ENCODE results near the gene IL1RAPL1.

Gene IL1RAPL1

GRCh38 chrX:28910487-28910886 is 323.2 kb downstream of the IL1RAPL1 start:
- no peak for DNase-seq

DNA sequence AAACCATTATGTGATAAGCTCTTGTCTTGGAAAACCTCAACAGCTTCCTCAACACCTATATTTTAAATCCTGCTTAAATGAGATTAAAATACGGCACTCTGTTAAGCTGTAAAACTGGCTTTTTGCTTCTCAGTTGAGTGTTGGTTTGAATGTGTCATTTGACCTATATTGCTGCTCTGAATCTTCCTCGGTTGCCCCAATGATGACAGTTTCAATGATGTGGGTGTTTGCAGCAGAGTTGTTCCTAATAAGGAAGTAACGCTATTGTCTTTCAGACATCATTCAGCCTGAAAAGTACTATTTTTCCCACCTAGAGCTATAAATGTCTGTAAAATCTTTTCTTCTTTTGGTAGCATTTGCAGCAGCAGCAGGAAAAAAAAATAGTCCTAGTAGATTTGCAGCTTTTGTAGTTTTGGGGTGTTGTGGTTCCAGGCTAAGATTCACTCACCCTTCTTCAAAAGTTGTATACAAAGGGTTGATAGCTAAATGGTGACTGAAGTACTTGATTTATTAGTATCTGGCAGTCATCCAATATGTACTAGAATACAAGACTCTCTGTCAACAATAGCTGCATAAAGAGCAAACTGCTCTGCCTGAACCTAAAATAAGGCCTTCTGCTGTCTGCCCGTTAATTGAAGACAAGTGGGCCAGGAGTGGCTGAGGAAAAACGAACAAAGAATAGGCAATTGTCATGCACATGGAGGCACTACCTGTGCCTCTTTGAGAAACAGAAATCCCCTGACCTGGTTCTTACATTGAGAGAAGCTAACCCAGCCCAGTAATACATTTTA is 333.1 kb downstream of the IL1RAPL1 start:
- H3K27me3 ChIP-seq (replicated peaks): no peaks in the 10 kb centered on the region
- no peak overlapping the region for H3K27ac ChIP-seq
- DNase-seq: no peak
- no peak overlapping the region for H3K4me3 ChIP-seq (ENCODE audit: low read depth, low read length)
- TF ChIP-seq CTCF (IDR thresholded peaks at IDR 0.05; ENCODE audit: low read depth, low read length, missing control alignments): no peak
- in situ Hi-C loops (cut with HindIII; ENCODE audit: low pct_ligation_motif_present, low sequenced_read_pairs): no loop called here
- H3K36me3 ChIP-seq (replicated peaks): no peaks in the 10 kb centered on the region

More at GRCh38 chrX:28910487-28910886, 323.2 kb downstream of the IL1RAPL1 start:
- Histone ChIP-seq H3K36me3 (replicated peaks) (no peaks in the 10 kb centered on the region), H3K4me3 (ENCODE audit: low read depth, low read length) (no peak overlapping the region), H3K27me3 (replicated peaks) (no peaks in the 10 kb centered on the region), H3K27ac (no peak overlapping the region)
- in situ Hi-C loops (cut with HindIII; ENCODE audit: low pct_ligation_motif_present, low sequenced_read_pairs): no loop called here
- TF ChIP-seq CTCF (IDR thresholded peaks at IDR 0.05; ENCODE audit: low read depth, low read length, missing control alignments): no peak

GRCh38 chrX:28922106-28922505 is 334.9 kb downstream of the IL1RAPL1 start:
- Histone ChIP-seq H3K4me3 (ENCODE audit: low read depth, low read length) (no peak overlapping the region), H3K36me3 (replicated peaks) (no peaks in the 10 kb centered on the region), H3K27me3 (replicated peaks) (no peaks in the 10 kb centered on the region), H3K27ac (no peak overlapping the region)
- in situ Hi-C loops (cut with HindIII; ENCODE audit: low pct_ligation_motif_present, low sequenced_read_pairs): no loop called here
- no peak for DNase-seq
- no peak for TF ChIP-seq CTCF (IDR thresholded peaks at IDR 0.05; ENCODE audit: low read depth, low read length, missing control alignments)

DNA sequence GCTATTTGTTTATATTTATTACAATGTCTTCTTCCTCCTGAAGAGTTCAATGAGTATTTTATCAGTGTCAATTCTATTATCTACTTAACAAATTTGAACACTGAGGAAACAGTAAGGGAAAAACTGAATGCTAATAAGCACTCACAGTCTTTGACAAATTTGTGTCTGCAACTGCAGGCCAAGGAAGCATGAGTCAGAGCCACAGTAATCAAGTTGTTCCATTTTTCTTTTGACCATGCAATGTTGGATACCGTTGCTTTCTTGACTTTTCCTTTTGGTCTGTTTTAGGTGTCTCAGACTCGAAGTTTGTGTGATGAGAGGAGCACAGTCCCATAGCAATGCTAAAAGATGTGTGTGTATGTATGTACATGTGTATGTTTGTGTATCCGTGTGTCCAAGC is 359.6 kb downstream of the IL1RAPL1 start:
- no peak overlapping the region for H3K4me3 ChIP-seq (ENCODE audit: low read depth, low read length)
- H3K27me3 ChIP-seq (replicated peaks): no peaks in the 10 kb centered on the region
- in situ Hi-C loops (cut with HindIII; ENCODE audit: low pct_ligation_motif_present, low sequenced_read_pairs): no loop called here
- DNase-seq: no peak
- no peaks in the 10 kb centered on the region for H3K36me3 ChIP-seq (replicated peaks)
- no peak for TF ChIP-seq CTCF (IDR thresholded peaks at IDR 0.05; ENCODE audit: low read depth, low read length, missing control alignments)
- H3K27ac ChIP-seq: no peak overlapping the region

DNA sequence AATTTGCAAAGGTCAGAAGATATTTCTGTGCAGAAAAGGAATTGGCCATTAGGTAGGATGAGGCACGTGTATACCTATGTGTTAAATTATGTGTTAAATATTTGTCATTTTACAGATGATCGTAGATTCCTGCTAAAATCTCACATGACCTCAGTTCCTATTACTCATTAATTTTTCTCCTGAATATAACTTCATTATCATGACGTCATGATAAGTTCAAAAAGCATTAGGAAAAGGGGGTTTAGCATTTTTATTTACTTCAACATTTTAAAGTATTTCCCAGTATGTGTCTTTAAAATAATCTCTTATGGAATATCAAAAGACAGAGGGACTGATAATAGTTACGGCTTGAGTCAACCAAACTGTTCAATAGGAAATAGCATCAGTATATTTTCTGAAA is 372.8 kb downstream of the IL1RAPL1 start:
- Histone ChIP-seq H3K36me3 (replicated peaks) (no peaks in the 10 kb centered on the region), H3K27me3 (replicated peaks) (no peaks in the 10 kb centered on the region), H3K27ac (no peak overlapping the region), H3K4me3 (ENCODE audit: low read depth, low read length) (no peak overlapping the region)
- in situ Hi-C loops (cut with HindIII; ENCODE audit: low pct_ligation_motif_present, low sequenced_read_pairs): no loop called here
- TF ChIP-seq CTCF (IDR thresholded peaks at IDR 0.05; ENCODE audit: low read depth, low read length, missing control alignments): no peak
- no peak for DNase-seq

DNA sequence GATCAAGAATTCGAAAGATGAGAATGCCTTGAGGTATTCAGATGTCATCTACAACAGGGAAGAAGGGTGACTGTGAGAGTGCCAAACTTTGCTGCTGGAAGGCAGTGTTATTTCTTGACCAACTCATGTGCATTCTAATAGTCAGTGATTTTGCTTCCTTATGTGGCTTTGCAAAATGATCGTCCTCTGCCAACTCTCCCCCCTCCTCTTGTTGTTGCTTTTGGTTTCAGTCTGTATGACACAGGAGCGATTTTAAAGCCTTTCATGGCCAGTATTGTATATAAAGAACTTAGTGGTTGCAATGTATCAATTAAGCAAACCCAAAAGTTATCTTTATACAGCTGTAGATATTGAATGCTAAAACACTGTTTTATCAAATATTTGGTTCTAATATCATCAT is 379.1 kb downstream of the IL1RAPL1 start:
- H3K4me3 ChIP-seq (ENCODE audit: low read depth, low read length): no peak overlapping the region
- H3K36me3 ChIP-seq (replicated peaks): no peaks in the 10 kb centered on the region
- H3K27ac ChIP-seq: no peak overlapping the region
- peak; percentile 5 for DNase-seq
- in situ Hi-C loops (cut with HindIII; ENCODE audit: low pct_ligation_motif_present, low sequenced_read_pairs): no loop called here
- no peak for TF ChIP-seq CTCF (IDR thresholded peaks at IDR 0.05; ENCODE audit: low read depth, low read length, missing control alignments)
- H3K27me3 ChIP-seq (replicated peaks): no peaks in the 10 kb centered on the region

All from brain microvascular endothelial cell (primary cell).